Heart left ventricle (tissue), 16 donors: ENCODE measurements around the gene TMEM62. TPM values are rescaled to one million over a fixed set of nuclear protein-coding genes. Genes with fewer than 3 reads are reported as not detected.

Experiments
- ATAC-seq, 4 donors: fragments of 200-7000 bp; cut with Tn5 transposase; one replicate each; pipeline ENCODE4 v1.9.1; 2020 to 2022; ENCODE audit warnings: moderate library complexity in 4 of 4, mild to moderate bottlenecking in 3 of 4, moderate number of reproducible peaks in 1 of 4
- DNase-seq, 5 donors: peaks; one replicate each; pipeline ENCODE4 v3.0.0-alpha.2; 2020
- H3K27ac ChIP-seq, 12 donors: fragments of 200-600 bp; sonication (generic) in 4 of 12; one replicate each; pipeline versions ENCODE4 v1.5.0 to v1.8.0; 2016 to 2022; ENCODE audit warnings: mild to moderate bottlenecking in 2 of 12
- H3K27me3 ChIP-seq, 9 donors: fragments of 200-600 bp; sonication (generic) in 2 of 9; one replicate each; pipeline versions ENCODE4 v1.5.1 to v1.8.0; 2016 to 2022; ENCODE audit warnings: mild to moderate bottlenecking in 3 of 9
- H3K36me3 ChIP-seq, 9 donors: fragments of 200-600 bp; sonication (generic) in 2 of 9; one replicate each; pipeline versions ENCODE4 v1.5.0 to v1.8.0; 2018 to 2022; ENCODE audit warnings: mild to moderate bottlenecking in 2 of 9
- H3K4me1 ChIP-seq, 12 donors: fragments of 200-600 bp; sonication (generic) in 4 of 12; one replicate each; pipeline versions ENCODE4 v1.5.0 to v1.8.0; 2016 to 2022; ENCODE audit warnings: mild to moderate bottlenecking in 3 of 12
- H3K4me3 ChIP-seq, 12 donors: fragments of 200-600 bp; sonication (generic) in 4 of 12; one replicate each; pipeline versions ENCODE4 v1.5.0 to v1.8.0; 2017 to 2022; ENCODE audit warnings: mild to moderate bottlenecking in 9 of 12, moderate library complexity in 4 of 12
- H3K9me3 ChIP-seq, 12 donors: fragments of 200-600 bp; sonication (generic) in 4 of 12; one replicate each; pipeline versions ENCODE4 v1.5.0 to v1.8.0; 2016 to 2022; ENCODE audit warnings: mild to moderate bottlenecking in 1 of 12
- POLR2A ChIP-seq, 2 donors: fragments of 450-650 bp; IDR thresholded peaks; one replicate each; pipeline ENCODE4 v1.6.1; 2017; ENCODE audit warnings: antibody characterized with exemption in 2 of 2, mild to moderate bottlenecking in 2 of 2, moderate library complexity in 2 of 2
- WGBS, 4 donors: extraction: QIAGEN DNeasy Blood & Tissue Kit in 2 of 4; methylation state at CpG; one replicate each; pipeline versions ENCODE4 v1.1.5 to v1.1.7; 2013 to 2018; 5-methylcytosine and 5-hydroxymethylcytosine counted together
- intact Hi-C, 10 donors: fragments of 100-400 bp; cut with DNase I; formaldehyde crosslinking; loops; one replicate each; pipeline versions ENCODE4 v1.11.1 to v1.14.2; 2022
- long read RNA-seq, 3 donors: library from polyadenylated mRNA; unstranded; transcript quantifications; one replicate each; pipeline ENCODE4 v2.0.0, GENCODE V29; 2020 to 2021
- polyA plus RNA-seq, 2 donors: library from polyadenylated mRNA; stranded (reverse); fragments of 200-250 nt; gene quantifications; one replicate each; pipeline ENCODE4 v1.2.3, GENCODE V29; 2013
- total RNA-seq, 9 donors: library from RNA; depleted of rRNA in 2 of 9; stranded (reverse); fragments of >200 nt in 2 of 9; fragmentation: NEBNext Ultra II Directional in 3 of 9; extraction: Animal tissue kit (Norgen Biotek cat#: 25700) in 3 of 9; gene quantifications; one replicate each; pipeline versions ENCODE4 v1.1.0 to v1.2.4, GENCODE V29; 2016 to 2023
- TF ChIP-seq, protein P1 (sequence below), 12 donors: fragments of 200-600 bp; sonication (generic) in 4 of 12; IDR thresholded peaks; one replicate each; pipeline versions ENCODE4 v1.5.0 to v1.8.0; 2018 to 2022; ENCODE audit warnings: antibody characterized with exemption in 12 of 12, mild to moderate bottlenecking in 5 of 12
- donor health status: ischemic (EF 13 %, LVEDD 7.1; RV severe dilation, severe dysfunction).
- donor health status: healthy with polysubstance abuse.
- donor health status: DM: no; HTN: yes; CAD: no.
- donor health status: DM: no; HTN: no; CAD: no.
- donor health status: ischemic (EF 25% LVEDD 6.9; RV normal size, moderate dysfunction).
- donor health status: ischemic (EF 25% LVEDD 5.7; RV mildly dilated, moderate dysfunction).
- donor health status: healthy.
- donor health status: DM: yes; HTN: yes; CAD: no.
- donor health status: ischemic (EF 35%, LVEDD 5.7; RV mildly dilated, moderate dysfunction).
- donor health status: nonischemic (EF 11% LVEDD 7.7; RV severe dilation, severe dysfunction).
- donor health status: DM: yes; HTN: yes; CAD: no.
- donor health status: PGD.
- donor health status: ischemic (EF 29% LVEDD 5.4; RV normal size, mild dysfunction).
- donor health status: nonischemic (EF 23%, LVEDD 6.1; RV moderate dilation, normal function).

The TMEM62 gene
- 10 to 100 TPM in 6 of 9 donors, 1 to 10 TPM in 3; 8.5 to 18.5 (median 12.8) TPM for total RNA-seq
- 10 to 100 TPM in 1 of 2 donors, 1 to 10 TPM in 1; 8.2 to 15.8 TPM for polyA plus RNA-seq
- long read RNA-seq, donor 1, partial matches to known transcripts, result 1 of 5 reads
- long read RNA-seq, donor 1, other reads (novel, unspliced or antisense), result 2 of 5 reads
- long read RNA-seq, donor 2, transcript TMEM62-201 (14 exons, 2,771 nt), result major isoform, 5 of 12 reads
- long read RNA-seq, donor 2, partial matches to known transcripts, result 0 of 12 reads
- long read RNA-seq, donor 2, other reads (novel, unspliced or antisense), result 6 of 12 reads
- long read RNA-seq, donor 3, transcript TMEM62-201 (14 exons, 2,771 nt), result major isoform, 9 of 20 reads
- long read RNA-seq, donor 3, partial matches to known transcripts, result 2 of 20 reads
- long read RNA-seq, donor 3, other reads (novel, unspliced or antisense), result 9 of 20 reads

DNA sequence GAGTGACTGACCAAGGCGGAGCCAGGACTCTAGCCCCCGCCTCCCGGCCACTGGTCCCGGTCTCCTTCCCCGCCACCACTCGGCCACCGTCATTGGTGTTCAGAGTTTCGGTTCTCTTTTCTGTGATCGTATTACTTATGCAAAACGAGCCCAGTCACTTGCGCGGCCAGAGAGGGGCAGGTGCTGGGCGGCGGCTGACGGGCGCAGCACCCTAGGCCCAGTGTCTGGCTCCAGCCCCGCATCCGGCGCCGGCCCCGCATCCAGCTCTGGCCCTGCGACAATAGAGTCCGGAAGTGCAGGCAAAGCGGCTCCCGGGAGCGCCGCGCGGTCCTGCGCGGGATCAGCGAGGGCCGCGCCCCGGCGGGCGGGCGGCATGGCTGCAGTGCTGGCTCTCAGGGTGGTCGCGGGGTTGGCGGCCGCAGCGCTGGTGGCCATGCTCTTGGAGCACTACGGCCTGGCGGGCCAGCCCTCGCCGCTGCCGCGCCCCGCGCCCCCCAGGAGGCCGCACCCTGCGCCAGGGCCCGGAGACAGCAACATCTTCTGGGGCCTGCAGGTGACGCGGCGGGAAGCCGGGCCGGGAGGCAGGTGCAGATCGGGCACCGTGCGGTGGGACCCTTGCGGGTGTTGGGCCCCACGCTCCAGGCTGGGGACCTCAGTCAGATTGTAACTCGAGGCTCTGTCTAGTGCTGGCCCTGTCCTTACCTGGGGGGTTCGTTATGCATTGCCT lies at the start of gene TMEM62:
Gene TMEM62 (plus strand): TSS at position 157 of the 727 bp plus-strand sequence. CDS start 217 bp downstream, at position 374.
- peak within 1 kb of the TSS; percentile 53 to 89 (median 85) for H3K27ac ChIP-seq
- H3K4me3 ChIP-seq, result peak within 1 kb of the TSS; percentile 65 to 95 (median 82)
- 0 to 1% (median 0%) methylated on average over 42 to 66 of the region's 66 CpGs for WGBS, 4 donors
- H3K4me1 ChIP-seq, result peaks cover 0 to 26% (median 14%) of the 10 kb centered on the region in 12 donors
- ATAC-seq, result peak; percentile 89 to 96 (median 96)
- peak in 1 of 2 donors; percentile 70 for TF ChIP-seq POLR2A (IDR thresholded peaks at IDR 0.05)
- TF ChIP-seq, protein P1, sequence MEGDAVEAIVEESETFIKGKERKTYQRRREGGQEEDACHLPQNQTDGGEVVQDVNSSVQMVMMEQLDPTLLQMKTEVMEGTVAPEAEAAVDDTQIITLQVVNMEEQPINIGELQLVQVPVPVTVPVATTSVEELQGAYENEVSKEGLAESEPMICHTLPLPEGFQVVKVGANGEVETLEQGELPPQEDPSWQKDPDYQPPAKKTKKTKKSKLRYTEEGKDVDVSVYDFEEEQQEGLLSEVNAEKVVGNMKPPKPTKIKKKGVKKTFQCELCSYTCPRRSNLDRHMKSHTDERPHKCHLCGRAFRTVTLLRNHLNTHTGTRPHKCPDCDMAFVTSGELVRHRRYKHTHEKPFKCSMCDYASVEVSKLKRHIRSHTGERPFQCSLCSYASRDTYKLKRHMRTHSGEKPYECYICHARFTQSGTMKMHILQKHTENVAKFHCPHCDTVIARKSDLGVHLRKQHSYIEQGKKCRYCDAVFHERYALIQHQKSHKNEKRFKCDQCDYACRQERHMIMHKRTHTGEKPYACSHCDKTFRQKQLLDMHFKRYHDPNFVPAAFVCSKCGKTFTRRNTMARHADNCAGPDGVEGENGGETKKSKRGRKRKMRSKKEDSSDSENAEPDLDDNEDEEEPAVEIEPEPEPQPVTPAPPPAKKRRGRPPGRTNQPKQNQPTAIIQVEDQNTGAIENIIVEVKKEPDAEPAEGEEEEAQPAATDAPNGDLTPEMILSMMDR (IDR thresholded peaks at IDR 0.05), result peak in 2 of 12 donors; percentile 7 to 13
- H3K36me3 ChIP-seq, result peaks cover 0 to 36% (median 27%) of the 10 kb centered on the region in 9 donors
- intact Hi-C loops, result loop anchor here in 2 of 10 donors (1.0 to 2.0 kb wide), 2 partner anchors 27 kb away; partner anchors contain the start of gene UBR1 (in 2 of the 2)
- DNase-seq, result peak; percentile 87 to 91 (median 90)
- H3K27me3 ChIP-seq, result no peaks in the 10 kb centered on the region
- peaks cover 0 to 4% (median 0%) of the 10 kb centered on the region in 12 donors for H3K9me3 ChIP-seq

DNA sequence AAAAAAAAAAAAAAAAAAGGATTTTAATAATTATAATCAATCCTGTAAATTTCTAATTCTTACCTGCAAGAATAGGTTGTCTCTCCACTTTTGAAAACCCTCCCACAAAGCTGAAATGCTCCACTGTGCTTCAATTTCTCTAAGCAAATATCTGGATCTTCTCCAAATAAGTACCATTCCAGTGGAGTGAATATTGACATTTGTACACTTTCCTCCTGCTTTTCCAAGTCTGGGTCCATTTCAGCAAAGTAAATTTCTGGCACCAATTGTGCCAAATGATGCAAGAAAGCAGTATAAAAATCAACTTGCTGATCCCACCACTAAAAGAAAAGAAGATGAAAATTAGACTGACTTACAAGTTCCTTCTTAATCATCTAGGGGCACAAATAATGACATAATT lies 47.5 kb upstream of the TMEM62 start:
- no peaks in the 10 kb centered on the region for H3K9me3 ChIP-seq
- intact Hi-C loops, result no loop called here
- no peak overlapping the region for H3K27ac ChIP-seq
- no peak for ATAC-seq
- no peak overlapping the region for H3K4me3 ChIP-seq
- DNase-seq, result no peak
- no peak for TF ChIP-seq POLR2A (IDR thresholded peaks at IDR 0.05)
- TF ChIP-seq, protein P1 (IDR thresholded peaks at IDR 0.05), result no peak
- H3K4me1 ChIP-seq, result peaks cover 0 to 14% (median 0%) of the 10 kb centered on the region in 12 donors
- H3K27me3 ChIP-seq, result no peaks in the 10 kb centered on the region
- peaks cover 0 to 59% (median 48%) of the 10 kb centered on the region in 9 donors for H3K36me3 ChIP-seq

DNA sequence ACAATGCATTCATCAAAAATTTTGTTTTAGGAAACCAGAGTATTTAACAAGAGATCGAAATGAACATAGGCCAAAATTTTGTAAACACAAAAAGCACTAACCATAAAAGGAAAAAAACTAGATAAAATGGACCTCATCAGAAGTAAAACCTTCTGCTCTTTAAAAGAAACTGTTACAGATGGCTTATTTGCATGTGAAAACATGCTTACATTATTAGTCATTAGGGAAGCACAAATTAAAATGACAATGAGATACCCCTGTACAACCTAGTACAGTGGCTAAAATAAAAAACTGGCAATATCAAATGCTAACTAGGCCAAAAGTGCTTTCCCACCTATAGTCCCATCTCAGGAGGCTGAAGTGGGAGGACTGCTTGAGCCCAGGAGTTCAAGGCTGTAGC lies 46.8 kb upstream of the TMEM62 start:
- 78 to 88% (median 87%) methylated on average over 1 of the region's 1 CpG for WGBS, 4 donors
- DNase-seq (no peak), ATAC-seq (no peak)
- Histone ChIP-seq H3K36me3 (peaks cover 0 to 52% (median 41%) of the 10 kb centered on the region in 9 donors), H3K27me3 (no peaks in the 10 kb centered on the region), H3K4me1 (peaks cover 0 to 14% (median 0%) of the 10 kb centered on the region in 12 donors), H3K27ac (peak overlapping the region in 1 of 12 donors; percentile 18), H3K9me3 (no peaks in the 10 kb centered on the region), H3K4me3 (no peak overlapping the region)
- intact Hi-C loops, result no loop called here
- TF ChIP-seq, protein P1 (IDR thresholded peaks at IDR 0.05), result no peak

DNA sequence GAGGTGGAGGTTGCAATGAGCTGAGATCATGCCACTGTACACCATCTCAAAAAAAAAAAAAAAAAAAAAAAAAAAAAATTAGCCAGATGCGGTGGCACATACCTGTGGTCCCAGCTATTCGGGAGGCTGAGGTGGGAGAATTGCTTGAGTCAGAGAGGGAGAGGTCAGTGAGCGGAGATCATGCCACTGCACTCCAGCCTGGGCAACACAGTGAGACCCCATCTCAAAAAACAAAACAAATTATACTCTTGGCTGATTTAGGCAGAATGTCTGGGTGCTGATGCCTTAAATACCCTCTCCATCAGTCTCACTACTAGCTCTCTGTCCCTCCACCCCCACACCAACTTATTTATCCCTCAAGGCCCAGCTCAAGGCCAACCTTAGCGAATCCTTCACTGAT lies 41.5 kb upstream of the TMEM62 start:
- Histone ChIP-seq H3K4me1 (peaks cover 0 to 41% (median 18%) of the 10 kb centered on the region in 12 donors), H3K9me3 (no peaks in the 10 kb centered on the region), H3K27me3 (no peaks in the 10 kb centered on the region), H3K27ac (no peak overlapping the region), H3K4me3 (no peak overlapping the region), H3K36me3 (peaks cover 0 to 5% (median 0%) of the 10 kb centered on the region in 9 donors)
- ATAC-seq (no peak), DNase-seq (no peak)
- intact Hi-C loops, result no loop called here
- TF ChIP-seq, protein P1 (IDR thresholded peaks at IDR 0.05), result no peak
- no peak for TF ChIP-seq POLR2A (IDR thresholded peaks at IDR 0.05)
- 95 to 99% (median 99%) methylated on average over 4 of the region's 4 CpGs for WGBS, 4 donors
